RPMI7951 (cell line): ENCODE results near the gene CUX1. TPM values are rescaled to one million over a fixed set of nuclear protein-coding genes. Genes with fewer than 3 reads are reported as not detected.
"Not testable (repeated sequence)": the region's sequence is repeated elsewhere in the genome, so short reads cannot be mapped to it uniquely, and the experiment has no call there.

ENCODE experiments used
- DNase-seq: peaks from one replicate; pipeline ENCODE4 v3.0.0-alpha.2; 2012; ENCODE audit warnings: low read depth
- total RNA-seq: library from RNA; depleted of rRNA; stranded (reverse); fragments of >200 nt; shearing (Covaris generic); gene quantifications from 2 replicates; pipeline ENCODE4 v1.2.3, GENCODE V29; 2014

Gene CUX1
- total RNA-seq, 1 experiment from 2014 or later: 28.6 TPM

DNA sequence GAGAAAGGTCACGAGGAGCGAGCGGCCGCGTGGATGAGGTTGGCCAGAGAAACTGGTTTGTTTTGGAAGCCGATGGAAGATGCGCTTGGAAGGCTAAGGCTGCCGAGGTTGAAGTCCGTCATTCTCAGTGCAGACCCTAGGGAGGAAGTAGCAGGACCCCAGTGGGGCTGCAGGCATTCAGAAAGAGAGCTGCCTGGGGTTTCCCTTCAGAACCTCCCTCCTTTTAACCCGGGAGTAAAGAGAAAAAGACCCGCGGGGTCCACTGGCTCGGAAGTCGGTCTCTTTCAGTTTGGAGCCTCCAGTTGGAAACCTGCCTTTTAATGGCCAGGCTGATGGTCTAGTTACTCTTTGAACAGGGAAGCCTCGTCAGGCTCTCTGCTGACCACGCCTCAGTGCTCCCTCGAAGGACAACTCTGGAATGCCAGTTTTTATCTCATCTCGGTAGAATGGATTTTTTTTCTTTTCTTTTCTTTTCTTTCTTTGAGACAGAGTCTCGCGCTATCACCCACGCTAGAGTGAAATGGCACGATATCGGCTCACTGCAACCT, 188.6 kb downstream of the CUX1 start:
- no peak for DNase-seq

DNA sequence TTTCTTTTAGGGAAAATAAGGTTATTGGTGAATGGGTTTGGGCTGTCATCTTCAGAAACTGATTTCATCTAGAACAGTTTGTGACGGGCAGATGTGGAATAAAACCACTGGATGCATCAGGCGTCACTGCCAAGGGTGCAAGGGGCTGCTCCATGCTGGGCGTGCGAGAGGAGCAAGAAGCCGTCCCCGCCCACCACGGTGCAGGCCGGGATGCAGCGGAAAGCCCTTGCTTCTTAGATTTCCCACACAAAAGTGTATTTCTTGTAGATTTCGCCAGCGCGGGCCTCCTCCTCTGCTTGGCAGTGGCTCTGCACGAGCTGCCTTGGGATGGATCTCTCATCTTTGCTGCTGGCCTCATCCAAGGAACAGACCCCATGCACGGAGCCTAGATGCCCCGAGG, 189.3 kb downstream of the CUX1 start:
- no peak for DNase-seq

DNA sequence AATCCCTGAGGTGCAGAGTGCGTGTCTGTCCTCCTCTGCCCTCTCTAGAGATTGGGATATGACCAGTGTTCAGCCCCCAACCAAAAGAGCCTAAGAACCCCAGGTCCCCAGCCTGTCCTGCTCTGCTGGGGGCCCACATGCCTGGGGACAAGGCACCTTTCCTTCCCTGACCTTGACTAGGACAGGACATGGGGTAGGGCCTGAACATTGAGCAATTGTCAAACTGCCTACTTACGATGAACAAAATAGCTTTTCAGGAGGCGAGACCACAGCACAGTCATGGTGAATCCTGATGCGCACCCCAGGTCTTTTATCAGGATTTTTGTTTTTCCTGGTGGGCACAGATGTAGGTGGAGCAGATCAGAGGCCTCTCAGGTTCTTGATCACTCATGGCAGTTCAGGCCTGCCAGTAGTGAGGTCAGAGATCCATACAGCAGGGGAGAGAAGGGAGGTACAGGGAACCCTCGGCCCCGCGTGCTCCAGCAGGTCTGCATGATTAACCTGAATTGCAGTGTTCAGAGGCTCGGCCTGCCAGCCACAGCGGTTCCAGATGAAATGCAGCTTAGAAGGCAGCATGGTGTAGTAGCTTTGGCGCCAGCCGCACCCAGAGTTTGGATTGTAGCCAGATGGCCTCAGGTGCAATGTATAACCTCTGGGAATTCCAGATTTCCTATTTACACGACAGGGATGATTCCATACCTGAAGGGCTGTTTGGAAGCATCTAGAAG, 191.3 kb downstream of the CUX1 start:
- DNase-seq: no peak

DNA sequence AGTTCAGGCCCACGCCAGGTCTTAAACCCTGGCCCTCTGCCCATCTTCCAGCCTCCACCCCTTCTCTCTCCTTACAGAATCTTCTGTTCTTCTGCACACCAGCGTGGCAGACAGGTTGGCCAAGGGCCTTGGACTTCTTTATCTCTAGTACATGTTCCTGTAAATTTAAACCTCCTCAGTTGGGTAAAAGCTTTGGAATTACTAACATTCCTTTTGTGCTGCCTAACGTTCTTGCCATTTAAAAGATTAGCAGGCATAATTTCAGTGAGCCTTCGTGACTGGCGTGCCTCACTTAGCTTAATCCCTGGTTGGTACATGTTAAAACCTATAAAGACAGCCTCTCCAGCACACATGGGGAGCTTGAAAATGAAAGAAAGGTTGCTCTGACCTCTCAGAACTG, 192.2 kb downstream of the CUX1 start:
- DNase-seq: no peak

DNA sequence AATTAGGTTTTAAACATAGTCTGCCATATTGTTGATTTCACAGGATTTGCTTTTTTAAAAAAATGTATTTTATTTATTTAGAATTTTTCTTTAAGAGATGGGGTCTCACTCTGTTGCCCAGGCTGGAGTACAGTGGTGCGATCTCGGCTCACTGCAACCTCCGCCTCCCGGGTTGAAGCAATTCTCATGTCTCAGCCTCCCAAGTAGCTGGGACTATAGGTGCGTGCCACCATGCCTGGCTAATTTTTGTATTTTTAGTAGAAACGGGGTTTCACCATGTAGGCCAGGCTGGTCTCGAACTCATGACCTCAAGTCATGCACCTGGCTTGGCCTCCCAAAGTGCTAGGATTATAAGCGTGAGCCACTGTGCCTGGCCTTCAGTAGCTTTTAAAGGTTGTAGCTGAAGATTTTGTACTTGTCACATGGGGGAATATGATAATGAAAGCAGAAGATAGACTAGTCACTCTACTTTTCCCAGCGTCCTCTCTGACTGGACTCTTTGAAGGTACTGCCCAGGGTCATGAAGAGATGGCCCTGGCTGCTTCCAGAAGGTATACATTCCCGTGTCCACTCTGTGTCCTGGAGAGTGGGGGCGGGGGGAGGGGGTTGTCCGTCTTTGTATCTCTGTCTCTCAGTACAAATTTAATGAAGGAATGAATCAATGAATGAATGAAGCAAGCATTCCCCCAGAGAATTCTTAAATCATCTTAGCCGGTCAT, 194.8 kb downstream of the CUX1 start:
- peak; percentile 3 for DNase-seq

DNA sequence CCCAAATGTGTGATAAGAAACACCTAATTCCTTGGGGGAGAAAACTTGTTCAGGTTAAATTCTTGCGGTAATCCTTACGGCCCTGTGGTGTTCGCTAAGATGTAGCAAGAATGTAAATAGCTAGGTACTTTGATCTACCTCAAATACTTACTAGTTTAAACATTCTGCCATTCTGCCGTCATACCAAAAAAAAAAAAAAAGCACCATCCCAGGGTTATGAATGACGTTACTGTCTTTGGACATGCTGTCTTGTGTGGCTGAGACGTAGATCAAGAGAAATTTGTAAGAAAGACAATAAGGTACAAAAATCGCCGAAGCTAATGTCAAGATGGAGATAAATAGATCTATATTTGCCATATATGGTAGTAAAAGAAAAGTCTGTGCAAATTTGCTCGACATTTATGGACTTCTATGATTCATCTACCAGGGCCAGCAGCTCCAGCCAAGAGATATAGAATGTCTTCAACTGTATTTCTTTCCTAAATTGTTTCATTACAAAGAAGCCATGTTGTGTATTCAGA, 195.6 kb downstream of the CUX1 start:
- DNase-seq: peak; percentile 47

DNA sequence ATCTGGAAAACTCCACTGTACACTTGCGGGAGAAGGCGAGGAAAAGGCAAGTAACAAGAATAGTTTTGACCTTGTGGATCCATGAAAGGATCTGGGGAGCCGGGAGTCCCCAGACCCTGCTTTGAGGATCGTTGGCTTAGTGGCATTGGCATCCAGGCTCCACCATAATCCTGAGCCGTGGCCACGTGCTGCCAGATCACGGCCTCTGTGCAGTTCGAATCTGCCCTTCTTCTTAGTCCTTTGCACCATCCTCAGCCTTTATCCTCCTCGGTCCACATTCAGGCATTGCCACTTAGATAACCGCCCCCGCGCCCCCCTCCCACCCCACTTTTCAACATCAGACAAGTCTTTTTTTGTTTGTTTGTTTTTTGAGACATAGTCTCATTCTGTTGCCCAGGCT, 201.4 kb downstream of the CUX1 start:
- no peak for DNase-seq

DNA sequence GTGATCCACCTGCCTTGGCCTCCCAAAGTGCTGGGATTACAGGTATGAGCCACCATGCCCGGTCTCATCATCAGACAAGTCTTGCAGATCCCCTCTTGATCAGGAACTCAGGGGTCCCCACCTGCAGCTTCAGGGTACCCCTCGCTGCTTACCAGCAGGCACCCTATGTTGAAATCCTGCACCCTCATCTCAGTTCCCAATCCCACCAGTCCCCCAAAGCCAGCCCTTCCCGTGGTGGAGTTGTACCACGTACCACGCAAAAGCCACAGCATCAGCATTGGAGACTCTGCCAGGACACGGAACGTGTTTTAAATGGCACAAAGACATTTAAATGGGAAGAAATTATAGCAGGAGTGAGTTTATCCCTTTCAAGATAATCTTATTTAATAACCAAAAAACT, 202.0 kb downstream of the CUX1 start:
- DNase-seq: no peak

DNA sequence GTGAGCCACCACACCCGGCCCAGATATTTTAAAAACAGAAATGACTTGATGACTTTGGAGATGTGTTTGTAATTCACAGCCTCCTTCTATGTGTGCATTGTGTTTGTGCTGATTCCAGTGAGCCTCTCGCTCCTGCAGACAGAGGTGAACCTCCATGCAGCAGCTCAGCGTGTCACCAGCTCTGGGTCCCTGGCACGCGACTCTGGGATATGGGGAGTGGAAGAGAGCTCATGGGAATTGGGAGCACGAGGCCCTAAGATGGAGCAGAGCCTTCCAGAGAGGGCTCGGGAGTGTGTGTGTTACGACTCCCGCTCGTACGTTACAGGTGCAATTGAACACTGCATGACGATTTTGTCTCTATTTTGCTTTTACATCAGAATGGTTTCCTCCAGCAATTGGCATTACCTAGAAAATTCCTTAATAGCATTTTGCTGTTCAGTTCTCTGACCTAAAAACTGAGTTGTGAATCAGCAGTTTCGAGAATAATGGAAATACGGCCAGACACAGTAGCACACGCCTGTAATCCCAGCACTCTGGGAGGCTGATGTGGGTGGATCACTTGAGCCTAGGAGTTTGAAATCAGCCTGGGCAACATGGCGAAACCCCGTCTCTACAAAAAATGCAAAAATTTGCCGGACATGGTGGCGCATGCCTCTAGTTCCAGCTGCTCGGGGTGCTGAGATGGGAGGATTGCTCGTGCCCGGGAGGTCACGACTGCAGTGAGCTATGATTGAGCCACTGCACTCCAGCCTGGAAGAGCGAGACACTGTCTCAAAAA, 204.6 kb downstream of the CUX1 start:
- DNase-seq: no peak

DNA sequence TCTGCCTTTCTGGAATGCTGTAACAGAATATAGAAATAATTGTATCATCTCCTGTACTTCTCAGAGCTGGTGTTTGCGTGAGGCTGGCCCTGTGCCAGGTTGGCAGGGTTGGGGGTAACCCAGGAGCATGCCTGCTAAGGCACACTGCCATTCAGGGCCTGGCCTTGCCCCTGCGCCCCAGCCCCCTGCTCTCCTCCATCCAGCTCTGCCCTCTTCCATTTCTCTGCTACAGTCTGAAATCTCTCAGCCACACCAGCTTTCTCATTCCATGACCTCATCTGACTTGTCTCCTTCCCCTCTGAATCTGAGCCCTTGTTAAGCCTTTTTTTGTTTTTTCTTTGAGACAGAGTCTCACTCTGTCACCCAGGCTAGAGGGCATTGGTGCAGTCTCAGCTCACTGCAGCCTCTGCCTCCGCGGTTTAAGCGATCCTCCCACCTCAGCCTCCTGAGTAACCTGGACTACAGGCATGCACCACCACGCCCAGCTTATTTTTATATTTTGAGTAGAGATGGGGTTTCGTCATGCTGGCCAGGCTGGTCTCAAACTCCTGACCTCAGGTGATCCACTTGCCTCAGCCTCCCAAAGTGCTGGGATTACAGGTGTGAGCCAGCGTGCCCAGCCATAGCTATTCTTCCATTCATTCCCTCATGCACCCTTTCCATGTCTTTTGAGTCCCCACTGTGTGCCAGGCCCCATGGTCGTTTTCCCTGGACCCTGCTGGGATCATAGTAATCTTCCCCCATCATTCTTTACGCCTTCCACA, 206.8 kb downstream of the CUX1 start:
- DNase-seq: no peak

DNA sequence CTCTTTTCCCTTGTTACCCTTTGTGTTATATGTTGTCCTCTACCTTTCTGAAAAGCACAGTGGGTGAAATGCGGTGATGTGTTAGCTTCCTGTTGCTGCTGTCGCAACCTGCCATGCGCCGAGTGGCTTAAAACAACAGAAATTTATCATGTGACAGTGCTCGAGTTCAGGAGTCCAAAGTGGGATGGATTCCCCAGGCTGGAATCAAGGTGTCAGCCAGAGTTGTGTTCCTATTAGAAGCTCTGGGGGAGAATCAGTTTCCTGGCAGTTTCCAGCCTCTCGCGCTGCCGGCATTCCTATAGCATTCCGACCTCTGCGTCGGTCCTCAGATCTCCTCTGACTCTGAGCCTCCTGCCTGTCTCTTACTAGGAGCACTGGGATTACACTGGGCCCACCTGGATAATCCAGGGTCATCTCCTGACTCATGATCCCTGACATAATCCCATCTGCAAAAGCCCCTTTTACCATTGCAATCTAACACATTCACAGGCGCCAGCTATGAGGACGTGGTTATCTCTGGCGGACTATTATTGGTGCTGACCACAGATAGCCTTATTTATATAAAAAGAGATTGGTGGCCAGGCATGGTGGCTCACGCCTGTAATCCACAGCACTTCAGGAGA, 207.5 kb downstream of the CUX1 start:
- DNase-seq: no peak

DNA sequence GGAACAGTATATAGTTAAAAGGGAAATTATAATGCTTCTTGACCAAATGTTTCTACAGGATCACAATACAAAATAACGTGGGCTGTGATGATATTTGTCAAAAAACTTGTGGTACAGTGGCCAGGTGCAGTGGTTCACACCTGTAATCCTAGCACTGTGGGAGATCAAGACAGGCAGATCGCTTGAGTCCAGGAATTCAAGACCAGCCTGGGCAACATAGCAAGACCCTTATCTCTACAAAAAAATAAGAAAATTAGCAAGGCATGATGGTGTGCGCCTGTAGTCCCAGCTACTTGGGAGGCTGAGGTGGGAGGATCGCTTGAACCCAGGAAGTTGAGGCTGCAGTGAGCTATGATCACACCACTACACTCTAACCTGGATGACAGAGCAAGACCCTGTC, 208.4 kb downstream of the CUX1 start:
- DNase-seq: not testable (repeated sequence)

DNA sequence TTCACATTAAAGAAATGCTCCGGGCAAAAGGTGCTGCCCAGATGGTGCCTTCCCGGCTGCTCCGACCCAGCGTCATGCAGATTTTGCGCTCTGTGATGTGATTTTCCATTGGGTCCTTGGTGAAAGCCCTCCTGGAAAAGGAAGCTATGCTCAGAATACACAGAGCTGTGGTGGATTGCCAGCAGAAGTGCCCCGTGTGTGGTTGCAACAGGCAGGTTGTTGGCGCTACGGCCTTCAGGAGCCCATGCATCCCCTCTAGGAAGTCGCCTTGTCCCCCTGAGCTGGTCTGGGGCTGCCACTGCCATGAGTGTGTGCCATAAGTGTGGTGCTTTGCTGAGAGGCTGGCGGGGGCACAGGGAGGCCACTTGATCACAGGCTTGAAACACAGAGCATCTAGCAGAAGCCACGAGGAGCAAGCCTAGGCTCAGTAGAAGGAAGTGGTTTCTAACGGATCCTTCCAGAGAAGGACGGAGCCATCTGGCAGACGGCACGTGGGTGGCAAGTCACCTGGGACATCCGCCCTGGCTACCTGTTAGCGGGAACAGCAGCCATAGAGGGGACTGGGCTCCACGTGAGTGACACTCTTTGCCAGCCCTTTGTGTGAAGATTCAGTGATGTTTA, 210.9 kb downstream of the CUX1 start:
- DNase-seq: no peak

DNA sequence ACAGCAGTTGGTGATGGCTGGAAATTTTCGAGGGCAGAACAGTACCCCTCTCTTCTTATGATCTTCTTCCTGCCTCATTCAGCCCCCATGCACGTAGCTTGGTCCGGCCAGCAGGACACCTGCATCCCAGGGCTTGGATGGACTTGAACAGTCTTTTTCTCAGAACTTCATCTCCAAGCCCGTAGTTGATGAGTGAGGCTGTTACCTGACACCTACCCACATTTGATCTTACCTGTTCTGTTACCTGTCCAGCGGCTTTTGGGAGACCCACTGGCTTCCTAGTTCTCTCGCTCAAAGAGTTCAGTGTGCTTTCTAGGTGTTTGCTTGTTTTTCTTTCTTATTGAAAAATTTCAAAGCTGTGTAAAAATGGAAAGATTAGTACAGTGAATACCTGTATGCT, 212.2 kb downstream of the CUX1 start:
- DNase-seq: no peak

DNA sequence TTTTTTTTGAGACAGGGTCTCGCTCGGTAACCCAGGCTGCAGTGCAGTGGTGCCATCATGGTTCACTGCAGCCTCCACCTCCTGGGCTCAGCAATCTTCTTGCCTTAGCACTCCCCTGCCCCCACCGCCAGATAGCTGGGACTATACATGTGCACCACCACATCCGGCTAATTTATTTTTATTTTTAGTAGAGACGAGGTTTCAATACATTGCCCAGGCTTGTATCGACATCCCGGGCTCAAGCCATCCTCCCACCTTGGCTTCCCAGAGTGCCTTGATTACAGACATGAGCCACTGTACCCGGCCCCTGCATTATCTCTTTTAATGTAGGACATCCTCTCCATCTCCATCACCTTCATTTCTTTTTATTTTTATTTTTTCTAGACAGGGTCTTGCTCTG, 213.3 kb downstream of the CUX1 start:
- no peak for DNase-seq

DNA sequence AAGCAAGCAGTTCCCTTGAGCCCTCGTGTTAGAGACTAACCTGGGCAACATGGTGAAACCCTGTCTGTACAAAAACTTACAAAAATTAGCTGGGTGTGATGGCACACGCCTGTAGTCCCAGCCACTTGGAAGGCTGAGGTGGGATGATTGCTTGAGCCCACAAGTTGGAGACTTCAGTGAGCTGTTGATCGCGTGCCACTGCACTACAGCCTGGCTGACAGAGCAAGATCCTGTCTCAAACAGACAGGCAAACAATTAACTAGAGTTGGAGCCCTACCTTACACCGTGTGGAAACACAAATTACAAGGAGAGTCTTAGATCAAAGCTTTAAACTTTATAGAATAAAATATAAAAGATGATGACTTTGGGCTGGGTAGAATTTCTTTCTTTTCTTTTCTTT, 219.5 kb downstream of the CUX1 start:
- DNase-seq: no peak

DNA sequence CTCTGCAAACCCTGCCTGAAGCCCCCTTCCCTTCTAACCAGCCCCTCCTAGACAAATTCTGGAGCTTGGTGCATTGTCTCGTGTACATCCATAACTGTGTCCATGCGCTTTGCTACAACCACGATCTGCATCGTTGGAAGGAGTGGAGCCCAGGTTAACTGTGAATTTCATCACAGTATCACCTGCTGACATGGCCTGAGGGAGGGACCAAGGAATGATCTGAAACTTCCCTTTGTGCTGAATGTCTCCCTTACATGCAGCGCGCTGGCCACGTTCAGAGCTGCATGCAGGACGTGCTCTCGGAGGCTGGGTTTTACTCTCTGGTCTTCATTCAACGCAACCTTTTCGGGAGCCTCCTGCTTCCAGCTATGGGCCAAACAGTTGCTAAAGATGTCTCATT, 222.3 kb downstream of the CUX1 start:
- no peak for DNase-seq

DNA sequence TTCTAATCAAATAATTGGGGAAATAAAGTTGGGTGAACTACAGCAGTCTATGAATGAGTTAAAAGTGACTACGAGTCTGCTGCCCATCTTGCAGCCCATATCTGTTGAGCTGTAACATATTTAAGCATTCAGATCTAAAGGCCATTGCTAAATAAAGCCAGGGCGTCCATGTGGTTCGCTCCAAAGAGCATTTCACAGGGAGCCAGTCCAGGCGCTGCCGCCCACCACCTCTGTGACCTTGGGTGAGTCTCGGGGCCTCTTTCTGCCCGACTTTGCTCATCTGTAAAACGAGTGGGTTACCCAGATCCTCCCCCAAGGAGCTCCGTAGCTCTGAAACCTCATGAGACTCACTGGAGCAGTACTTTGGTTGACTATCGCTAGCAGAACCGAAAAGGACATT, 223.1 kb downstream of the CUX1 start:
- no peak for DNase-seq

DNA sequence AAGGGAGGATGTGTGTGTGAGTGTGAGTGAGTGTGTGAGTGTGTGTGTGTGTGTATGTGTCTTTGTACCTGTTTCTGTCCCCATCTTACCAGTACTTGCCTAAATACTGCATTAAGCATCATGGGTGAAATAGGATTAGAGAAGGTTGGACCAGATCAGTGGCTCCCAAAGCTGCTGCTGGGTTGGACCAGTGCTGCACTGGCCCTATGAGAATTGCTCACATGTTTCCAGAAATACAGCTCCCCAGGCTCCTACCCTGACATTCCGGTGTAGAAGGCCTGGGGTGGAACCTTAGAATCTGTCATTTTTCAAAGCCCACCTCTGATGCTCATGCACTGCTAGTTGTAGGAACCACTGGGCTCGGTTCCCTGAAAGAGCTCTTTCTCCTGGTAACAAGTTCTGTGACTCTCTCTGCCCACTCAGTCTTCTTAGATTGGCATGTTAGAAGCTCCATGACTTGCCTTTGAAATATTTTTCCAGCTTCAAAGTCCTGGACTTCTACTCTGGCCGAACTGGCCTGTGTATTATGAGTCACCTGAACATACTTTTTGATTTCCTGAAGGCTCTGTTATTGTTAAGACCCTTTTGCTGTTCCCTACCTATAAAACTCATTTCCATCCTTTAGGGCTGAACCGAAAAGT, 224.7 kb downstream of the CUX1 start:
- DNase-seq: peak; percentile 26

DNA sequence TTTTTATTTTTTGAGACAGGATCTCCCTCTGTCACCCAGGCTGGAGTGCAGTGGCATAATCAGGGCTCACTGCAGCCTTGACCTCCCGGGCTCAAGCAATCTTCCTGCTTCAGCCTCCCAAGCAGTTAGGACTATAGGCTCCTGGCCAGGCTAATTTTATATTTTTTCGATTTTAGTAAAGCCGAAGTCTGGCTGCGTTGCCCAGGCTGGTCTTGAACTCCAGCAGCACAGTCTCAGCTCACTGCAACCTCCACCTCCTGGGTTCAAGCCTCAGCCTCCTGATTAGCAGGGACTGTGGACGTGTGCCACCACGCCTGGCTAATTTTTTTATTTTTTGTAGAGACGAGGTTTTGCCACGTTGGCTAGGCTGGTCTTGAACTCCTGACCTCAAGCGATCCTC, 225.4 kb downstream of the CUX1 start:
- DNase-seq: not testable (repeated sequence)
